Spleen (tissue), 11 donors: Measurements from ENCODE around the gene NIPBL. TPM values are rescaled to one million over a fixed set of nuclear protein-coding genes. Genes with fewer than 3 reads are reported as not detected.

Experiments used
- DNase-seq: peaks from one replicate; pipeline ENCODE4 v3.0.0-alpha.2; 2020
- H3K27ac ChIP-seq, 8 donors: fragments of 200-600 bp; sonication (generic) in 7 of 8; 1 replicate in 4 of 8; 2 replicates in 4 of 8; pipeline versions ENCODE4 v1.5.0 to v1.8.0; 2016 to 2021; ENCODE audit warnings: inconsistent platforms in 4 of 8, mild to moderate bottlenecking in 4 of 8, moderate library complexity in 1 of 8
- H3K27me3 ChIP-seq, 7 donors: fragments of 200-600 bp; sonication (generic) in 6 of 7; replicated peaks in 1 of 7; 1 replicate in 4 of 7; 2 replicates in 3 of 7; pipeline versions ENCODE4 v1.5.0 to v1.8.0; 2016 to 2021; ENCODE audit warnings: inconsistent platforms in 3 of 7, mild to moderate bottlenecking in 1 of 7
- H3K36me3 ChIP-seq, 6 donors: fragments of 200-600 bp; sonication (generic) in 5 of 6; 1 replicate in 4 of 6; 2 replicates in 2 of 6; pipeline versions ENCODE4 v1.5.0 to v1.8.0; 2016 to 2021; ENCODE audit warnings: inconsistent platforms in 2 of 6
- H3K4me1 ChIP-seq, 6 donors: fragments of 200-600 bp; sonication (generic) in 5 of 6; 1 replicate in 3 of 6; 2 replicates in 3 of 6; pipeline versions ENCODE4 v1.5.0 to v1.8.0; 2016 to 2021; ENCODE audit warnings: inconsistent platforms in 3 of 6
- H3K4me3 ChIP-seq, 8 donors: fragments of 200-600 bp; sonication (generic) in 7 of 8; 1 replicate in 4 of 8; 2 replicates in 4 of 8; pipeline versions ENCODE4 v1.5.0 to v1.8.0; 2016 to 2021; ENCODE audit warnings: inconsistent platforms in 4 of 8, mild to moderate bottlenecking in 4 of 8, moderate library complexity in 2 of 8
- H3K9me3 ChIP-seq, 8 donors: fragments of 200-600 bp; sonication (generic) in 7 of 8; 1 replicate in 4 of 8; 2 replicates in 4 of 8; pipeline versions ENCODE4 v1.5.0 to v1.8.0; 2016 to 2021; ENCODE audit warnings: inconsistent platforms in 4 of 8
- POLR2A ChIP-seq, 3 donors: fragments of 450-650 bp; IDR thresholded peaks; one replicate each; pipeline ENCODE4 v1.5.1; 2017; ENCODE audit warnings: antibody characterized with exemption in 3 of 3, mild to moderate bottlenecking in 1 of 3
- POLR2AphosphoS5 ChIP-seq, 3 donors: sonication (generic); formaldehyde crosslinking; IDR thresholded peaks; one replicate each; pipeline ENCODE4 v1.5.1; 2017; ENCODE audit warnings: antibody characterized with exemption in 3 of 3
- WGBS, 5 donors: extraction: QIAGEN DNeasy Blood & Tissue Kit in 3 of 5; methylation state at CpG; one replicate each; pipeline versions ENCODE4 v1.1.5 to v1.1.7; 2013 to 2018; 5-methylcytosine and 5-hydroxymethylcytosine counted together
- intact Hi-C: fragments of 100-400 bp; cut with DNase I; formaldehyde crosslinking; loops from one replicate; pipeline ENCODE4 v1.15.0; 2023; ENCODE audit warnings: low total_unique reads
- polyA plus RNA-seq, 3 donors: library from polyadenylated mRNA; stranded (reverse); fragments of 200-250 nt; gene quantifications; one replicate each; pipeline ENCODE4 v1.2.1, GENCODE V29; 2013
- total RNA-seq, 7 donors: library from RNA; depleted of rRNA in 3 of 7; stranded (reverse); fragments of >200 nt in 3 of 7; fragmentation: NEBNext Ultra II Directional in 4 of 7; extraction: Animal tissue kit (Norgen Biotek cat#: 25700) in 4 of 7; gene quantifications; one replicate each; pipeline versions ENCODE4 v1.1.0 to v1.2.1, GENCODE V29; 2016 to 2021
- TF ChIP-seq, protein P1 (sequence below), 11 experiments: fragments of 200-600 bp in 7 of 11; fragments of 450-650 bp in 4 of 11; sonication (generic) in 4 of 11; IDR thresholded peaks in 8 of 11; conservative IDR thresholded peaks in 3 of 11; 1 replicate in 7 of 11; 2 replicates in 4 of 11; pipeline versions ENCODE4 v1.4.0 to v1.8.0; 2016 to 2021; ENCODE audit warnings: antibody characterized with exemption in 11 of 11, inconsistent platforms in 4 of 11, mild to moderate bottlenecking in 1 of 11
- donor health status: healthy with polysubstance abuse.
- donor health status: DM: no; HTN: no; CAD: no; lungs with moderate emphysema.
- donor health status: DM: no; HTN: no; CAD: no.
- donor health status: Bipolar disorder and iron deficiency.
- donor health status: healthy.
- donor health status: DM: no; HTN: no; CAD: no.
- donor health status: DM: yes; HTN: yes; CAD: no.

The NIPBL gene
- total and polyA plus RNA-seq, 10 donors: 16.8 to 103 (median 83.1) TPM

DNA sequence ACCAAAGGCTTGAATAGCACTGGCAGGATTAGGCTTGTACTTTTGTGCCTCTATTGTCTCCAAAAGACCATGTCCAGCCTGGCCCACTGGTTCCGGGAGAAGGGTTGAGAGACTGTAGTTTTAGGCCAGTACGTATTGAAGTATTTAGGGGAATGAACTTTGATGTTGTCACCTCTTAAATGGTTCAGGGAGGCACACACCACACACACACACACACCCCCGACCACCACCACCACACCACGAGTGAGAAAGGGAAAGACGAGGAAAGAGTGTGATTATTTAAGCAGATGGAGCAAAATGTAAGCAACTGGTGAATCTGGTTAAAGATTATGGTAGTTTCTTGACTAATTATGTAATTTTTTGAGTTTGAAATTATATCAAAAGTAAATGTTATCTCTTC, 61.6 kb downstream of the NIPBL start:
- Histone ChIP-seq H3K9me3 (no peaks in the 10 kb centered on the region), H3K36me3 (peaks cover 0 to 4% (median 0%) of the 10 kb centered on the region in 6 donors), H3K27ac (no peak overlapping the region), H3K4me3 (no peak overlapping the region), H3K27me3 (no peaks in the 10 kb centered on the region), H3K4me1 (peaks cover 0 to 79% (median 34%) of the 10 kb centered on the region in 6 donors)
- TF ChIP-seq, protein P1, sequence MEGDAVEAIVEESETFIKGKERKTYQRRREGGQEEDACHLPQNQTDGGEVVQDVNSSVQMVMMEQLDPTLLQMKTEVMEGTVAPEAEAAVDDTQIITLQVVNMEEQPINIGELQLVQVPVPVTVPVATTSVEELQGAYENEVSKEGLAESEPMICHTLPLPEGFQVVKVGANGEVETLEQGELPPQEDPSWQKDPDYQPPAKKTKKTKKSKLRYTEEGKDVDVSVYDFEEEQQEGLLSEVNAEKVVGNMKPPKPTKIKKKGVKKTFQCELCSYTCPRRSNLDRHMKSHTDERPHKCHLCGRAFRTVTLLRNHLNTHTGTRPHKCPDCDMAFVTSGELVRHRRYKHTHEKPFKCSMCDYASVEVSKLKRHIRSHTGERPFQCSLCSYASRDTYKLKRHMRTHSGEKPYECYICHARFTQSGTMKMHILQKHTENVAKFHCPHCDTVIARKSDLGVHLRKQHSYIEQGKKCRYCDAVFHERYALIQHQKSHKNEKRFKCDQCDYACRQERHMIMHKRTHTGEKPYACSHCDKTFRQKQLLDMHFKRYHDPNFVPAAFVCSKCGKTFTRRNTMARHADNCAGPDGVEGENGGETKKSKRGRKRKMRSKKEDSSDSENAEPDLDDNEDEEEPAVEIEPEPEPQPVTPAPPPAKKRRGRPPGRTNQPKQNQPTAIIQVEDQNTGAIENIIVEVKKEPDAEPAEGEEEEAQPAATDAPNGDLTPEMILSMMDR (IDR thresholded peaks at IDR 0.05 in 8 of 11, conservative IDR thresholded peaks at IDR 0.05 in 3 of 11): no peak
- TF ChIP-seq POLR2A (IDR thresholded peaks at IDR 0.05): no peak
- no peak for TF ChIP-seq POLR2AphosphoS5 (IDR thresholded peaks at IDR 0.05)
- 84 to 91% (median 85%) methylated on average over 5 of the region's 5 CpGs for WGBS, 5 donors
- no peak for DNase-seq
- intact Hi-C loops: no loop called here

GRCh38 chr5:36939969-36940858, 63.6 kb downstream of the NIPBL start:
- TF ChIP-seq, protein P1 (IDR thresholded peaks at IDR 0.05 in 8 of 11, conservative IDR thresholded peaks at IDR 0.05 in 3 of 11): no peak
- TF ChIP-seq POLR2A (IDR thresholded peaks at IDR 0.05) (no peak), POLR2AphosphoS5 (IDR thresholded peaks at IDR 0.05) (no peak)
- Histone ChIP-seq H3K9me3 (no peaks in the 10 kb centered on the region), H3K27ac (peak overlapping the region in 2 of 8 donors; percentile 13 to 30), H3K4me3 (no peak overlapping the region), H3K36me3 (peaks cover 0 to 4% (median 0%) of the 10 kb centered on the region in 6 donors), H3K4me1 (peaks cover 0 to 78% (median 39%) of the 10 kb centered on the region in 6 donors), H3K27me3 (no peaks in the 10 kb centered on the region)
- intact Hi-C loops: no loop called here
- WGBS, 5 donors: 34 to 73% (median 46%) methylated on average over 3 of the region's 3 CpGs
- DNase-seq: no peak

DNA sequence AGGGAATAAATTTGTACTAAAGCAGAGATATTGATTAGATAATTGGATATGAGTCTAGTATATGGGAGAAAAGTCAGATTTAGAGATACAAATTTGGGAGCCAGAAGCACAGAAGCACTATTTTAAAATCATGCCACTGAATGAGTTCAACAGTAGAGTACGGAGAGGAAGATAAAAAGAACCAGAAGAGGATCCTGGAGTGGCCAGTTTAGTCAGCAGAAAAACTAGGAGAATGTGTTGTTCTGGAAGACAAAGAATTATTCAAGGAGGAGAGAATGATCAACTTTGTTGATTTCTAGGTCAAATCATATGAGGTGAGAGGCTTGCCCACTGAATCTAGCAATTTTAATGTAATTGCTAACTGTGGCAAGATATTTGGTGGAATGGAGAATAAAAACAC, 67.0 kb downstream of the NIPBL start:
- Histone ChIP-seq H3K4me1 (peaks cover 12 to 77% (median 54%) of the 10 kb centered on the region in 6 donors), H3K27me3 (no peaks in the 10 kb centered on the region), H3K36me3 (peaks cover 0 to 4% (median 0%) of the 10 kb centered on the region in 6 donors), H3K27ac (no peak overlapping the region), H3K4me3 (no peak overlapping the region), H3K9me3 (no peaks in the 10 kb centered on the region)
- 80 to 90% (median 86%) methylated on average over 1 of the region's 1 CpG for WGBS, 5 donors
- no peak for TF ChIP-seq POLR2AphosphoS5 (IDR thresholded peaks at IDR 0.05)
- TF ChIP-seq POLR2A (IDR thresholded peaks at IDR 0.05): no peak
- TF ChIP-seq, protein P1 (IDR thresholded peaks at IDR 0.05 in 8 of 11, conservative IDR thresholded peaks at IDR 0.05 in 3 of 11): no peak
- no peak for DNase-seq
- intact Hi-C loops: no loop called here

DNA sequence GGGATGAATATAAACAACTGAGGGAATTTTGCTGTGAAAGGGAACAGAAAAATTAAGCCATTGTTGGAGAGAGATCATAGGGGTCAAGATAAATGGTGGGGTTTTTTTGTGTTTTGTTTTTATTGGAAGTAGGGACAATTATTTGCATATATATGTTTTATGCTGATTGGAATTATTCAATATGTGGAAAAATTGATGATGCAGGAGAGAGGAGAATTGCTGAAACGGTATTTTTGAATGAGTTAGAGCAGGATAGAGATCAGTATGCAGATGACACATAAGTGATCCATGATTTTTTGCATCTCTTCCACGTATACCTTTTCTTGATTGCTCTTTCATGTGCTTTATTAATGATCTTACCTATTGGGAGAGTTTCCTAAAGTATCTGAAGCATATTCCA, 67.5 kb downstream of the NIPBL start:
- intact Hi-C loops: no loop called here
- no peak overlapping the region for H3K27ac ChIP-seq
- TF ChIP-seq POLR2AphosphoS5 (IDR thresholded peaks at IDR 0.05) (no peak), POLR2A (IDR thresholded peaks at IDR 0.05) (no peak)
- TF ChIP-seq, protein P1 (IDR thresholded peaks at IDR 0.05 in 8 of 11, conservative IDR thresholded peaks at IDR 0.05 in 3 of 11): no peak
- peaks cover 12 to 77% (median 53%) of the 10 kb centered on the region in 6 donors for H3K4me1 ChIP-seq
- H3K4me3 ChIP-seq: no peak overlapping the region
- no peak for DNase-seq
- peaks cover 0 to under 1% (median 0%) of the 10 kb centered on the region in 6 donors for H3K36me3 ChIP-seq
- 73 to 88% (median 85%) methylated on average over 2 of the region's 2 CpGs for WGBS, 5 donors
- no peaks in the 10 kb centered on the region for H3K9me3 ChIP-seq
- no peaks in the 10 kb centered on the region for H3K27me3 ChIP-seq
